ENCODE results near the gene ZNF579.

DNA sequence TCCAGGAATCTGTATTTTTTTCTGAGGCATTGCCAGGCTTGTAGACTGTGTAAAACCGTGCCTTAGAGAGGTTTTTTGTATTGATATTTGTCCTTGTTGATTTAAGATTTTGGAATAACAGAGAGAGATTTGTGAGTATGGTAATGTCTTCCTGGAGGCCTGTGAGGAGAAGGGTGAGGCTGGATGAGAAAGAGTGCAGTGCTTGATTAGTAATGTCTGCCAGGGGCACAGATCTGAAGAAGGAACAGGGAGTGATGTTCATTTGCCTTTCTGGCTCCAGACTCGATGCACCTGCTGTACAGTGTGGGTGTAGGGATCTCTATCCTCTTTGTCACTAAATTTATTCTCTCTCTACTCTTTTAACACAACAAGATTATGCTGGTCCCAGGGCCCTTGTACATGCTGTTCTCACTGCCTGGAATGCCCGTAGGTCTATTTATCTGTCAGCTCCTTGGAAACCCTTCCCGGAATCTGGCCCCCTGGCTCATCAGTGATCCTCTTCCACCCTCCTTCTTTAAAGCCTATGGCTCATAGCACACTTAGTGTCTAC lies 14.4 kb upstream of the ZNF579 start:
- TF ChIP-seq, protein P1, sequence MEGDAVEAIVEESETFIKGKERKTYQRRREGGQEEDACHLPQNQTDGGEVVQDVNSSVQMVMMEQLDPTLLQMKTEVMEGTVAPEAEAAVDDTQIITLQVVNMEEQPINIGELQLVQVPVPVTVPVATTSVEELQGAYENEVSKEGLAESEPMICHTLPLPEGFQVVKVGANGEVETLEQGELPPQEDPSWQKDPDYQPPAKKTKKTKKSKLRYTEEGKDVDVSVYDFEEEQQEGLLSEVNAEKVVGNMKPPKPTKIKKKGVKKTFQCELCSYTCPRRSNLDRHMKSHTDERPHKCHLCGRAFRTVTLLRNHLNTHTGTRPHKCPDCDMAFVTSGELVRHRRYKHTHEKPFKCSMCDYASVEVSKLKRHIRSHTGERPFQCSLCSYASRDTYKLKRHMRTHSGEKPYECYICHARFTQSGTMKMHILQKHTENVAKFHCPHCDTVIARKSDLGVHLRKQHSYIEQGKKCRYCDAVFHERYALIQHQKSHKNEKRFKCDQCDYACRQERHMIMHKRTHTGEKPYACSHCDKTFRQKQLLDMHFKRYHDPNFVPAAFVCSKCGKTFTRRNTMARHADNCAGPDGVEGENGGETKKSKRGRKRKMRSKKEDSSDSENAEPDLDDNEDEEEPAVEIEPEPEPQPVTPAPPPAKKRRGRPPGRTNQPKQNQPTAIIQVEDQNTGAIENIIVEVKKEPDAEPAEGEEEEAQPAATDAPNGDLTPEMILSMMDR (IDR thresholded peaks at IDR 0.05) = no peak
- TF ChIP-seq POLR2A (IDR thresholded peaks at IDR 0.05) = no peak
